K562 (cell line): ENCODE measurements around the gene DLGAP1. TPM values are rescaled to one million over a fixed set of nuclear protein-coding genes. Genes with fewer than 3 reads are reported as not detected.

Experiments used
- GATAD2A ChIP-seq: fragments of 450-650 bp; IDR thresholded peaks from 2 replicates; pipeline ENCODE4 v1.6.1; 2017
- KLF16 ChIP-seq: IDR thresholded peaks from 2 replicates; pipeline ENCODE4 v1.6.1; 2016; ENCODE audit warnings: antibody characterized with exemption
- MEF2D ChIP-seq: conservative IDR thresholded peaks from 2 replicates; pipeline ENCODE4 v1.6.1; 2016; ENCODE audit warnings: low read depth, missing genetic modification characterization, missing compliant biosample characterization
- NFE2 ChIP-seq: IDR thresholded peaks from 2 replicates; pipeline ENCODE4 v1.6.1; 2014; ENCODE audit warnings: antibody characterized with exemption, low read depth
- PML ChIP-seq: IDR thresholded peaks from 2 replicates; pipeline ENCODE4 v1.6.1; 2012; ENCODE audit warnings: low read length, inconsistent platforms
- SMAD4 ChIP-seq: fragments of 250-450 bp; sonication (Bioruptor Pico); conservative IDR thresholded peaks from 2 replicates; pipeline ENCODE4 v1.8.0; 2021; ENCODE audit warnings: inconsistent platforms, mild to moderate bottlenecking, moderate library complexity
- SMARCA4 ChIP-seq: fragments of 450-650 bp; IDR thresholded peaks from 2 replicates; pipeline ENCODE4 v1.6.1; 2016
- SMARCC2 ChIP-seq: fragments of 450-650 bp; IDR thresholded peaks from 2 replicates; pipeline ENCODE4 v1.6.1; 2017; ENCODE audit warnings: antibody characterized with exemption, moderate library complexity, mild to moderate bottlenecking, low read depth
- ZBTB17 ChIP-seq: fragments of 450-650 bp; formaldehyde crosslinking; IDR thresholded peaks from 2 replicates; pipeline ENCODE4 v1.4.0; 2020; ENCODE audit warnings: mild to moderate bottlenecking
- ZKSCAN1 ChIP-seq: fragments of 150-350 bp; IDR thresholded peaks from 2 replicates; pipeline ENCODE4 v1.6.1; 2016; ENCODE audit warnings: low read depth, low read length
- ZNF217 ChIP-seq: sonication (generic); formaldehyde crosslinking; IDR thresholded peaks from 2 replicates; pipeline ENCODE4 v1.8.0; 2022; ENCODE audit warnings: mild to moderate bottlenecking, missing genetic modification reagents
- polyA plus RNA-seq, 8 experiments: library from polyadenylated mRNA; depleted of rRNA in 4 of 8; stranded (reverse) in 5 of 8; unstranded in 3 of 8; fragments of >200 nt; fragmentation: Nextera tagmentation in 2 of 8; fragmentation: Illumina TruSeq in 1 of 8; extraction: Ambion mirVana in 2 of 8; extraction: Trizol in 1 of 8; gene quantifications; 2 replicates each; pipeline versions ENCODE4 v1.2.1 to v1.2.3, GENCODE V29; 2011 to 2014; ENCODE audit warnings: inconsistent platforms in 1 of 8, missing spikeins in 1 of 8
- total RNA-seq, 7 experiments: library from RNA; depleted of rRNA in 6 of 7; stranded (reverse); fragments of >200 nt in 6 of 7; fragmentation: Illumina TruSeq in 2 of 7; extraction: Trizol in 2 of 7; gene quantifications; 2 replicates each; pipeline versions ENCODE4 v1.2.1 to v1.2.3, GENCODE V29; 2011 to 2021; ENCODE audit warnings: low replicate concordance in 1 of 7
- TF ChIP-seq, protein P1 (sequence below): fragments of 450-650 bp; IDR thresholded peaks from 2 replicates; pipeline ENCODE4 v1.7.1; 2018; ENCODE audit warnings: mild to moderate bottlenecking, low read depth; ENCODE audit not compliant: partially characterized antibody
- TF ChIP-seq, protein P2 (sequence below), 2 experiments: fragments of 150-350 bp in 1 of 2; IDR thresholded peaks; 2 replicates each; pipeline ENCODE4 v1.6.1; 2012 to 2016; ENCODE audit warnings: low read depth in 2 of 2, low read length in 2 of 2, mild to moderate bottlenecking in 1 of 2, moderate library complexity in 1 of 2
- TF ChIP-seq, protein P3 (sequence below), 3 experiments: IDR thresholded peaks in 2 of 3; conservative IDR thresholded peaks in 1 of 3; 2 replicates each; pipeline ENCODE4 v1.5.1; 2011 to 2012; ENCODE audit warnings: low read length in 3 of 3, mild to moderate bottlenecking in 3 of 3, control low read depth in 2 of 3, improper control_type of control experiment in 1 of 3, inconsistent platforms in 1 of 3, low read depth in 1 of 3, mixed read lengths in 1 of 3, moderate library complexity in 1 of 3; ENCODE audit not compliant: insufficient read depth in 2 of 3
- TF ChIP-seq, protein P4 (sequence below): sonication (generic); formaldehyde crosslinking; IDR thresholded peaks from 2 replicates; pipeline ENCODE4 v1.8.0; 2023; ENCODE audit warnings: mild to moderate bottlenecking, missing genetic modification reagents

DLGAP1 gene
- total and polyA plus RNA-seq, 9 of the 15 experiments (the other 6 are each of a cell fraction or from before 2014, with no cell fraction given), result 0.04 to 0.22 (median 0.08) TPM

DNA sequence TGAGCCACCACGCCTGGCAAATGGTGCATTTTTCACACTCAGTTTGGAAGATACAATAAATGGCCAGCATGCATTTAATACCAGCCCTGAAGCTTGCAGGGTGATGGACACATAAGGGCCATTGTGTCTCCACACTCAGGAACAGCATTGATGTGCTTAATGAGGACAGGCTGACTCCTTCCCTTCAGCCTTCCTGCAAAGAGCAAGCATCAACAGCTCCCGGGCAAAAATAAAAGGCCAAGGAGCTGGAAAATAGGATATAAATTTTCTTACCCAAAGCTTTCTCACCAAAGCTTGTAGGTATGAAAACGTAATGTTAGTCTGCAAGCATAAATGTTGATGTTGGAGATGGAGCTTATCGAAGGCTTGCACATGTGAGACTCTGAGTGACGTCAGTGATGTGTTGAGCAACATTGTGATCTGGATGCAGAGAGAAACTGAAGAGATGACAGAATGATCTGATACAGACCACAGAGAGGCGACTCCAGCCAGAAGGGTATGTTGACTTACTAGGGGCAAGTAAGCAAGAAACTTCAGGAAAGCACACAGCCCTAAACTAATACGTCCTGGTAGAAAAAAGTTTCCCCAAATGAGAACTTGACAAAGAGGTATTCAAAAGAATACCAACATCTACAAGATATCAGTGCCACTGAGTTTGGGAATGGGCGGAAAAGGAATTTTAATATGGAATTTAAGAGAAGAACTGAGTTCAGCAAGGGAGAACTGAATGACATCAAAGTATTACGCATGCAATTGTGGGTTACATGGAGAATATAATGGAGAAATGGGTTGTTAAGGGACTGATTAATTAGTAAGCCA is 748.6 kb downstream of the DLGAP1 start (continued):
- TF ChIP-seq, protein P1, sequence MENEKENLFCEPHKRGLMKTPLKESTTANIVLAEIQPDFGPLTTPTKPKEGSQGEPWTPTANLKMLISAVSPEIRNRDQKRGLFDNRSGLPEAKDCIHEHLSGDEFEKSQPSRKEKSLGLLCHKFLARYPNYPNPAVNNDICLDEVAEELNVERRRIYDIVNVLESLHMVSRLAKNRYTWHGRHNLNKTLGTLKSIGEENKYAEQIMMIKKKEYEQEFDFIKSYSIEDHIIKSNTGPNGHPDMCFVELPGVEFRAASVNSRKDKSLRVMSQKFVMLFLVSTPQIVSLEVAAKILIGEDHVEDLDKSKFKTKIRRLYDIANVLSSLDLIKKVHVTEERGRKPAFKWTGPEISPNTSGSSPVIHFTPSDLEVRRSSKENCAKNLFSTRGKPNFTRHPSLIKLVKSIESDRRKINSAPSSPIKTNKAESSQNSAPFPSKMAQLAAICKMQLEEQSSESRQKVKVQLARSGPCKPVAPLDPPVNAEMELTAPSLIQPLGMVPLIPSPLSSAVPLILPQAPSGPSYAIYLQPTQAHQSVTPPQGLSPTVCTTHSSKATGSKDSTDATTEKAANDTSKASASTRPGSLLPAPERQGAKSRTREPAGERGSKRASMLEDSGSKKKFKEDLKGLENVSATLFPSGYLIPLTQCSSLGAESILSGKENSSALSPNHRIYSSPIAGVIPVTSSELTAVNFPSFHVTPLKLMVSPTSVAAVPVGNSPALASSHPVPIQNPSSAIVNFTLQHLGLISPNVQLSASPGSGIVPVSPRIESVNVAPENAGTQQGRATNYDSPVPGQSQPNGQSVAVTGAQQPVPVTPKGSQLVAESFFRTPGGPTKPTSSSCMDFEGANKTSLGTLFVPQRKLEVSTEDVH, result peak; percentile 85
- TF ChIP-seq ZNF217 (CRISPR knock-in tag), result no peak
- TF ChIP-seq, protein P2, sequence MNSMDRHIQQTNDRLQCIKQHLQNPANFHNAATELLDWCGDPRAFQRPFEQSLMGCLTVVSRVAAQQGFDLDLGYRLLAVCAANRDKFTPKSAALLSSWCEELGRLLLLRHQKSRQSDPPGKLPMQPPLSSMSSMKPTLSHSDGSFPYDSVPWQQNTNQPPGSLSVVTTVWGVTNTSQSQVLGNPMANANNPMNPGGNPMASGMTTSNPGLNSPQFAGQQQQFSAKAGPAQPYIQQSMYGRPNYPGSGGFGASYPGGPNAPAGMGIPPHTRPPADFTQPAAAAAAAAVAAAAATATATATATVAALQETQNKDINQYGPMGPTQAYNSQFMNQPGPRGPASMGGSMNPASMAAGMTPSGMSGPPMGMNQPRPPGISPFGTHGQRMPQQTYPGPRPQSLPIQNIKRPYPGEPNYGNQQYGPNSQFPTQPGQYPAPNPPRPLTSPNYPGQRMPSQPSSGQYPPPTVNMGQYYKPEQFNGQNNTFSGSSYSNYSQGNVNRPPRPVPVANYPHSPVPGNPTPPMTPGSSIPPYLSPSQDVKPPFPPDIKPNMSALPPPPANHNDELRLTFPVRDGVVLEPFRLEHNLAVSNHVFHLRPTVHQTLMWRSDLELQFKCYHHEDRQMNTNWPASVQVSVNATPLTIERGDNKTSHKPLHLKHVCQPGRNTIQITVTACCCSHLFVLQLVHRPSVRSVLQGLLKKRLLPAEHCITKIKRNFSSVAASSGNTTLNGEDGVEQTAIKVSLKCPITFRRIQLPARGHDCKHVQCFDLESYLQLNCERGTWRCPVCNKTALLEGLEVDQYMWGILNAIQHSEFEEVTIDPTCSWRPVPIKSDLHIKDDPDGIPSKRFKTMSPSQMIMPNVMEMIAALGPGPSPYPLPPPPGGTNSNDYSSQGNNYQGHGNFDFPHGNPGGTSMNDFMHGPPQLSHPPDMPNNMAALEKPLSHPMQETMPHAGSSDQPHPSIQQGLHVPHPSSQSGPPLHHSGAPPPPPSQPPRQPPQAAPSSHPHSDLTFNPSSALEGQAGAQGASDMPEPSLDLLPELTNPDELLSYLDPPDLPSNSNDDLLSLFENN (IDR thresholded peaks at IDR 0.05; ENCODE audit: low read depth in 2 of 2, low read length in 2 of 2), result peak in 1 of 2 experiments; percentile 94; a peak in 2 of 4 replicates
- TF ChIP-seq, protein P3, sequence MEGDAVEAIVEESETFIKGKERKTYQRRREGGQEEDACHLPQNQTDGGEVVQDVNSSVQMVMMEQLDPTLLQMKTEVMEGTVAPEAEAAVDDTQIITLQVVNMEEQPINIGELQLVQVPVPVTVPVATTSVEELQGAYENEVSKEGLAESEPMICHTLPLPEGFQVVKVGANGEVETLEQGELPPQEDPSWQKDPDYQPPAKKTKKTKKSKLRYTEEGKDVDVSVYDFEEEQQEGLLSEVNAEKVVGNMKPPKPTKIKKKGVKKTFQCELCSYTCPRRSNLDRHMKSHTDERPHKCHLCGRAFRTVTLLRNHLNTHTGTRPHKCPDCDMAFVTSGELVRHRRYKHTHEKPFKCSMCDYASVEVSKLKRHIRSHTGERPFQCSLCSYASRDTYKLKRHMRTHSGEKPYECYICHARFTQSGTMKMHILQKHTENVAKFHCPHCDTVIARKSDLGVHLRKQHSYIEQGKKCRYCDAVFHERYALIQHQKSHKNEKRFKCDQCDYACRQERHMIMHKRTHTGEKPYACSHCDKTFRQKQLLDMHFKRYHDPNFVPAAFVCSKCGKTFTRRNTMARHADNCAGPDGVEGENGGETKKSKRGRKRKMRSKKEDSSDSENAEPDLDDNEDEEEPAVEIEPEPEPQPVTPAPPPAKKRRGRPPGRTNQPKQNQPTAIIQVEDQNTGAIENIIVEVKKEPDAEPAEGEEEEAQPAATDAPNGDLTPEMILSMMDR (IDR thresholded peaks at IDR 0.05 in 2 of 3, conservative IDR thresholded peaks at IDR 0.05 in 1 of 3; ENCODE audit: insufficient read depth in 2 of 3, low read depth in 1 of 3, low read length in 3 of 3), result peak in 1 of 3 experiments; percentile 18; a peak in 1 of 6 replicates
- peak; percentile 100 for TF ChIP-seq SMARCA4
- peak; percentile 90 for TF ChIP-seq KLF16
- peak; percentile 99 for TF ChIP-seq SMARCC2
- 0 out of 2 replicates have a peak, but pooled peaks have one; percentile 38 for TF ChIP-seq ZKSCAN1
- TF ChIP-seq, protein P4, sequence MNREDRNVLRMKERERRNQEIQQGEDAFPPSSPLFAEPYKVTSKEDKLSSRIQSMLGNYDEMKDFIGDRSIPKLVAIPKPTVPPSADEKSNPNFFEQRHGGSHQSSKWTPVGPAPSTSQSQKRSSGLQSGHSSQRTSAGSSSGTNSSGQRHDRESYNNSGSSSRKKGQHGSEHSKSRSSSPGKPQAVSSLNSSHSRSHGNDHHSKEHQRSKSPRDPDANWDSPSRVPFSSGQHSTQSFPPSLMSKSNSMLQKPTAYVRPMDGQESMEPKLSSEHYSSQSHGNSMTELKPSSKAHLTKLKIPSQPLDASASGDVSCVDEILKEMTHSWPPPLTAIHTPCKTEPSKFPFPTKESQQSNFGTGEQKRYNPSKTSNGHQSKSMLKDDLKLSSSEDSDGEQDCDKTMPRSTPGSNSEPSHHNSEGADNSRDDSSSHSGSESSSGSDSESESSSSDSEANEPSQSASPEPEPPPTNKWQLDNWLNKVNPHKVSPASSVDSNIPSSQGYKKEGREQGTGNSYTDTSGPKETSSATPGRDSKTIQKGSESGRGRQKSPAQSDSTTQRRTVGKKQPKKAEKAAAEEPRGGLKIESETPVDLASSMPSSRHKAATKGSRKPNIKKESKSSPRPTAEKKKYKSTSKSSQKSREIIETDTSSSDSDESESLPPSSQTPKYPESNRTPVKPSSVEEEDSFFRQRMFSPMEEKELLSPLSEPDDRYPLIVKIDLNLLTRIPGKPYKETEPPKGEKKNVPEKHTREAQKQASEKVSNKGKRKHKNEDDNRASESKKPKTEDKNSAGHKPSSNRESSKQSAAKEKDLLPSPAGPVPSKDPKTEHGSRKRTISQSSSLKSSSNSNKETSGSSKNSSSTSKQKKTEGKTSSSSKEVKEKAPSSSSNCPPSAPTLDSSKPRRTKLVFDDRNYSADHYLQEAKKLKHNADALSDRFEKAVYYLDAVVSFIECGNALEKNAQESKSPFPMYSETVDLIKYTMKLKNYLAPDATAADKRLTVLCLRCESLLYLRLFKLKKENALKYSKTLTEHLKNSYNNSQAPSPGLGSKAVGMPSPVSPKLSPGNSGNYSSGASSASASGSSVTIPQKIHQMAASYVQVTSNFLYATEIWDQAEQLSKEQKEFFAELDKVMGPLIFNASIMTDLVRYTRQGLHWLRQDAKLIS (CRISPR knock-in tag), result peak; percentile 78; the same call in 1 of the 2 replicates
- peak; percentile 81 for TF ChIP-seq SMAD4 (CRISPR knock-in tag)
- peak; percentile 49; the same call in 1 of the 2 replicates for TF ChIP-seq NFE2
- 0 out of 2 replicates have a peak, but pooled peaks have one; percentile 74 for TF ChIP-seq GATAD2A
- 0 out of 2 replicates have a peak, but pooled peaks have one; percentile 35 for TF ChIP-seq ZBTB17 (CRISPR knock-in tag)
- peak; percentile 94 for TF ChIP-seq PML
- TF ChIP-seq MEF2D, result 0 out of 2 replicates have a peak, but pooled peaks have one; percentile 49
